Ishikawa (cell line): ENCODE data around the gene MEFV.

Source experiments
- CEBPB ChIP-seq: IDR thresholded peaks from 2 replicates; pipeline ENCODE4 v1.6.1; 2012
- CREB1 ChIP-seq: IDR thresholded peaks from 2 replicates; pipeline ENCODE4 v1.6.1; 2012; ENCODE audit warnings: low read depth
- EP300 ChIP-seq: IDR thresholded peaks from 2 replicates; pipeline ENCODE4 v1.6.1; 2012; ENCODE audit warnings: borderline replicate concordance
- FOXM1 ChIP-seq: IDR thresholded peaks from 2 replicates; pipeline ENCODE4 v1.6.1; 2012; ENCODE audit warnings: low read depth, borderline replicate concordance
- NFIC ChIP-seq: IDR thresholded peaks from 2 replicates; pipeline ENCODE4 v1.6.1; 2012
- RAD21 ChIP-seq: IDR thresholded peaks from 2 replicates; pipeline ENCODE4 v1.6.1; 2012; ENCODE audit warnings: low read depth
- TAF1 ChIP-seq: IDR thresholded peaks from 2 replicates; pipeline ENCODE4 v1.6.1; 2012; ENCODE audit warnings: low read depth, mild to moderate bottlenecking
- TCF12 ChIP-seq: IDR thresholded peaks from 2 replicates; pipeline ENCODE4 v1.6.1; 2012; ENCODE audit warnings: low read depth
- TEAD4 ChIP-seq: IDR thresholded peaks from 2 replicates; pipeline ENCODE4 v1.6.1; 2012
- YY1 ChIP-seq: IDR thresholded peaks from 2 replicates; pipeline ENCODE4 v1.6.1; 2012; ENCODE audit warnings: low read depth
- ZBTB7A ChIP-seq: IDR thresholded peaks from 2 replicates; pipeline ENCODE4 v1.6.1; 2012; ENCODE audit warnings: low read depth
- TF ChIP-seq, protein P1 (sequence below): IDR thresholded peaks from 2 replicates; pipeline ENCODE4 v1.6.1; 2012; ENCODE audit warnings: low read depth, mild to moderate bottlenecking
- TF ChIP-seq, protein P2 (sequence below): IDR thresholded peaks from 2 replicates; pipeline ENCODE4 v1.6.1; 2012
- TF ChIP-seq, protein P3 (sequence below): IDR thresholded peaks from 2 replicates; pipeline ENCODE4 v1.6.1; 2012

DNA sequence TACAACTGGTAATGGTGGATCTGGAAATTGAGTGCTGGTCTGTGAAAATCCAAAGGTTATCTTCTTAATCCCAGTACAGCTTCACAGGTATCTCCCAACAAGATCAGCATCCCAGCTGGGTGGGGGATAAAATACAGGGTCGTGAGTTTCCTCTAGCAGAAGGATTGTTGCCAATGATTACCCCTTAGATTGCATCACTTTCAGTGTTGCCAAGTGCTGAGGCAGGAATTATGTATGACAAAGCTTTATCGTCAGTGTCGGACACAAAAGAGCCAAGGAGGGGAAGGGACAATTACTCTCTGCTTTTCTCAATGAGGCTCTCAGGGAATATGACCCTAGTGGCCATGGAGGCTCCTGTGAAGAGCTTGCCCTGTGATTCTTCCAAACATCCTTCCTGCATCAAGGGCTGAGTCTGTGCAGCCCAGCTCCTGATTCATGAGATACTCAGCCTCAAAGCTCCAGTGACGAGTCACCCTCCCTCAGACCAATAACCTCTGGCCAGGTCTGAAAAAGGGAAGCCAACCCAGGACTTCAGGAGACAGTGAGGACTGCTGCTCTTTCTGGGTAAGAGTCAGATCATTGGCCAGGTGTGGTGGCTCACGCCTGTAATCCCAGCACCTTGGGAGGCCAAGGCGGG is 53.4 kb downstream of the MEFV start:
- TF ChIP-seq CEBPB: no peak
- TF ChIP-seq, protein P1, sequence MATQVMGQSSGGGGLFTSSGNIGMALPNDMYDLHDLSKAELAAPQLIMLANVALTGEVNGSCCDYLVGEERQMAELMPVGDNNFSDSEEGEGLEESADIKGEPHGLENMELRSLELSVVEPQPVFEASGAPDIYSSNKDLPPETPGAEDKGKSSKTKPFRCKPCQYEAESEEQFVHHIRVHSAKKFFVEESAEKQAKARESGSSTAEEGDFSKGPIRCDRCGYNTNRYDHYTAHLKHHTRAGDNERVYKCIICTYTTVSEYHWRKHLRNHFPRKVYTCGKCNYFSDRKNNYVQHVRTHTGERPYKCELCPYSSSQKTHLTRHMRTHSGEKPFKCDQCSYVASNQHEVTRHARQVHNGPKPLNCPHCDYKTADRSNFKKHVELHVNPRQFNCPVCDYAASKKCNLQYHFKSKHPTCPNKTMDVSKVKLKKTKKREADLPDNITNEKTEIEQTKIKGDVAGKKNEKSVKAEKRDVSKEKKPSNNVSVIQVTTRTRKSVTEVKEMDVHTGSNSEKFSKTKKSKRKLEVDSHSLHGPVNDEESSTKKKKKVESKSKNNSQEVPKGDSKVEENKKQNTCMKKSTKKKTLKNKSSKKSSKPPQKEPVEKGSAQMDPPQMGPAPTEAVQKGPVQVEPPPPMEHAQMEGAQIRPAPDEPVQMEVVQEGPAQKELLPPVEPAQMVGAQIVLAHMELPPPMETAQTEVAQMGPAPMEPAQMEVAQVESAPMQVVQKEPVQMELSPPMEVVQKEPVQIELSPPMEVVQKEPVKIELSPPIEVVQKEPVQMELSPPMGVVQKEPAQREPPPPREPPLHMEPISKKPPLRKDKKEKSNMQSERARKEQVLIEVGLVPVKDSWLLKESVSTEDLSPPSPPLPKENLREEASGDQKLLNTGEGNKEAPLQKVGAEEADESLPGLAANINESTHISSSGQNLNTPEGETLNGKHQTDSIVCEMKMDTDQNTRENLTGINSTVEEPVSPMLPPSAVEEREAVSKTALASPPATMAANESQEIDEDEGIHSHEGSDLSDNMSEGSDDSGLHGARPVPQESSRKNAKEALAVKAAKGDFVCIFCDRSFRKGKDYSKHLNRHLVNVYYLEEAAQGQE: no peak
- TF ChIP-seq TAF1: no peak
- no peak for TF ChIP-seq RAD21
- TF ChIP-seq CREB1: no peak
- no peak for TF ChIP-seq YY1
- TF ChIP-seq TEAD4: no peak
- no peak for TF ChIP-seq EP300
- TF ChIP-seq, protein P2, sequence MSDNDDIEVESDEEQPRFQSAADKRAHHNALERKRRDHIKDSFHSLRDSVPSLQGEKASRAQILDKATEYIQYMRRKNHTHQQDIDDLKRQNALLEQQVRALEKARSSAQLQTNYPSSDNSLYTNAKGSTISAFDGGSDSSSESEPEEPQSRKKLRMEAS: no peak
- TF ChIP-seq, protein P3, sequence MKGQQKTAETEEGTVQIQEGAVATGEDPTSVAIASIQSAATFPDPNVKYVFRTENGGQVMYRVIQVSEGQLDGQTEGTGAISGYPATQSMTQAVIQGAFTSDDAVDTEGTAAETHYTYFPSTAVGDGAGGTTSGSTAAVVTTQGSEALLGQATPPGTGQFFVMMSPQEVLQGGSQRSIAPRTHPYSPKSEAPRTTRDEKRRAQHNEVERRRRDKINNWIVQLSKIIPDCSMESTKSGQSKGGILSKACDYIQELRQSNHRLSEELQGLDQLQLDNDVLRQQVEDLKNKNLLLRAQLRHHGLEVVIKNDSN: no peak
- no peak for TF ChIP-seq FOXM1
- no peak for TF ChIP-seq ZBTB7A
- no peak for TF ChIP-seq TCF12
- TF ChIP-seq NFIC: no peak
